GM12891 (cell line): ENCODE measurements around the gene CZIB.

Experiments
- POLR2A ChIP-seq: IDR thresholded peaks from 2 replicates; pipeline ENCODE4 v1.6.1; 2011; ENCODE audit warnings: low read depth, low read length, control low read depth
- TAF1 ChIP-seq: IDR thresholded peaks from 2 replicates; pipeline ENCODE4 v1.6.1; 2011; ENCODE audit warnings: low read depth, low read length, control low read depth

- TF ChIP-seq POLR2A = no peak
- no peak for TF ChIP-seq TAF1
Measured at GRCh38 chr1:53180951-53181350, 39.5 kb downstream of the CZIB start.
